Activated CD8-positive, alpha-beta memory T cell treated with anti-CD3 and anti-CD28 coated beads for 48 hours (primary cell): ENCODE results near the gene NADK.
"Not testable (repeated sequence)": the region's sequence is repeated elsewhere in the genome, so short reads cannot be mapped to it uniquely, and the experiment has no call there.

Source experiments
- DNase-seq, 3 experiments: peaks; one replicate each; pipeline ENCODE4 v3.0.0-alpha.2; 2020; ENCODE audit warnings: low read depth in 2 of 3, low spot score in 2 of 3

Gene NADK

GRCh38 chr1:1748686-1749321 is 29.5 kb downstream of the NADK start:
- DNase-seq = no peak

- DNase-seq = not testable (repeated sequence)
Observed at GRCh38 chr1:1746566-1746909, 31.7 kb downstream of the NADK start.

DNA sequence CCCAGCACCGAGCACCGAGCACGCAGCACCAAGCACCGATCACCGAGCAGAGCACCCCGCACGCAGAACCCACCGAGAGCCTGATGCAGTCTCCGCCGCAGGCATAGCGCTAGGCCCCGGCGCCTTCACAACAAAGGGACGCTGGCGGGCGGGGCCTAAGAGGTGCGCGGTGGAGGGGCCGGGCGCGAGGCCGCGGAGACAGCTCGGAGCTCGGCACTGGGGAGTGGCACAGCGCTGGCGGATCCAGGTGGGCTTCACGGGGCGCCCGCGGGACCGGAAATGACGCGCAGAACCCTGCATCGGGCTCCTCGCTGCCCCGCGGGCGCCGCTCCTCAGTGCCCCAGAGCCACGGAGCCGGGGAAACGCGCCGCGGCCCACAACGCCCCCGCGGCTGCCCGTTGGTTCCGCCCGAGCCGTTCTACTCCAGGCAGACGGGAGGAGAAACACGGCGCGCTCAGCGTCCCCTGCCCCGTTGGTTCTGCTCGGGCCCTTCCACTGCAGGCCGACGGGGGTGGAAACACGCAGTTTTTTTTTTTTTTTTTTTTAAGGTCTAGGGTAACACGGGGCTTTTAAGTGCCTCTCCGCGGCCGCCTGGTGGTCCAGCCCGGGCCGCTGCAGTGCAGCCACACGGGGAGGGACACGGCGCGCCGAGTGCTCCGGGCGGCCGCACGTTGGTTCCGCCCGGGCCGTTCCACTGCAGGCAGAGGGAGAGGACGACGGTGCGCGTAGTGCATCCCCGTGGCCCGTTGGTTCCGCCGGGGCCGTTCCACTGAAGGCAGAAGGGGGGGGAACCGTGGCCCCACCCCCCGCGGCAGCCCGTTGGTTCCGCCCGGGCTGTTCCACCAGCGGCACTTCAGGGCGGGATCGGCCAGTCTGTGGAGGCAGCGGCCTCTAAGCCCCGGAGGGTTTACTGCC is 32.4 kb downstream of the NADK start:
- DNase-seq = peak; percentile 32 to 91 (median 64)

DNA sequence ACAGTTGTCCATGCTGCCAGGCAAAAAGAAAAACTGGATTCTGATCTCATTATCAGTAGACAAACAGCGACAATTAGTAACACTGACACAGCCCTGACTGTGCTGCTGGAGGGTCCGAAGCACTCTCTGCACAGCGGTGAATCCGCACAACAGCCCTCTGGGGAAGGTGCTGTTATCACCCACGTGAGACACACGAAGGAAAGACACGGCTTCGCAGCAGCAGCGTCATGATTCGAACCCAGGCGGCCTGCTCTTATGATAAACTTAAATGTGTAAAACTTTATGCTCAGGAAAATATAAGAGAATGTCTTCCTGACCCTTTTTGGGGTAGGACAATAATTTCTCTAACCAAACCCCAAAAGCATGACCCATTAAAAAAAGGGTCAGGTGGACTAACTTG is 35.7 kb downstream of the NADK start:
- not testable (repeated sequence) for DNase-seq

GRCh38 chr1:1741013-1741412 is 37.3 kb downstream of the NADK start:
- not testable (repeated sequence) for DNase-seq

DNA sequence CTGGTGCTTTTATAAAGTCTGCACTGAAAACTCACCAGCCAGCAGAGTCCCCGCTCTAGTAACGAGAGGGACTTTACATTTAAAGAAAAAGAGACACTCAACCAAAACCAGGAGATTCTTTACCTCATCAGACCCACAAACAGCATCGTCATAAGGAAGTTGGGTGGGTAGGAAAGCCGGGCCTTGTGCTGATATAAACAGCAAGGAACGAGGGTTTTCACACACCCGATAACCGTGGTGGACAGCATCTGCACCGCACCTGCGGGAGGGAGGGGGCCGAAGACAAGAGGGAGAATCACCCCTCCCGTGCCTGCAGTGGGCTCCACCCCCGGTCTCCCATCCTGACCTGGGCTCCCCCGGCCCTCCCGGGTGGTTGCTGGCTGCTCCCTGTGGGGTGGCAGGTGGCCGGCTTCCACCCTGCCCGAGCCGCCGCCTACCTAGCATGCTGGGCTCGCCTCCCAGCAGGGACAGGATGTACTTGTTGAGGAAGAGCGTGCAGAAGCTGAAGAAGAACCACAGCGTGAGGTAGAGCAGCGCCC is 39.4 kb downstream of the NADK start:
- DNase-seq = not testable (repeated sequence)

GRCh38 chr1:1737675-1738590 is 40.3 kb downstream of the NADK start:
- DNase-seq = not testable (repeated sequence)

GRCh38 chr1:1732381-1732780 is 45.9 kb downstream of the NADK start:
- no peak for DNase-seq

DNA sequence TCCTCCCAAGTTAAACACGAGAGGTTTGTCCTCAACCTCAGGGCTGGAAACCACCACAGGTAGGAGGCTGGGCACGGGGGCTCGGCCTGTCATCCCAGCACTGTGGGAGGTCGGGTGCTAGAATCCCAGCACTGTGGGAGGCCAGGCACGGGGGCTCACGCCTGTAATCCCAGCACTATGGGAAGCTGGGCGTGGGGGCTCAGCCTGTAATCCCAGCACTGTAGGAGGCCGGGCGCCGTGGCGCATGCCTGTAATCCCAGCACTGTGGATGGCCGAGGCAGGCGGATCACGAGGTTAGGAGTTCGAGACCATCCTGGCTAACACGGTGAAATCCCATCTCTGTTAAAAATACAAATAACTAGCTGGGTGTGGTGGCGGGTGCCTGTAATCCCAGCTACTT is 47.4 kb downstream of the NADK start:
- DNase-seq = no peak

- not testable (repeated sequence) for DNase-seq
Observed at GRCh38 chr1:1730230-1730629, 48.0 kb downstream of the NADK start.

DNA sequence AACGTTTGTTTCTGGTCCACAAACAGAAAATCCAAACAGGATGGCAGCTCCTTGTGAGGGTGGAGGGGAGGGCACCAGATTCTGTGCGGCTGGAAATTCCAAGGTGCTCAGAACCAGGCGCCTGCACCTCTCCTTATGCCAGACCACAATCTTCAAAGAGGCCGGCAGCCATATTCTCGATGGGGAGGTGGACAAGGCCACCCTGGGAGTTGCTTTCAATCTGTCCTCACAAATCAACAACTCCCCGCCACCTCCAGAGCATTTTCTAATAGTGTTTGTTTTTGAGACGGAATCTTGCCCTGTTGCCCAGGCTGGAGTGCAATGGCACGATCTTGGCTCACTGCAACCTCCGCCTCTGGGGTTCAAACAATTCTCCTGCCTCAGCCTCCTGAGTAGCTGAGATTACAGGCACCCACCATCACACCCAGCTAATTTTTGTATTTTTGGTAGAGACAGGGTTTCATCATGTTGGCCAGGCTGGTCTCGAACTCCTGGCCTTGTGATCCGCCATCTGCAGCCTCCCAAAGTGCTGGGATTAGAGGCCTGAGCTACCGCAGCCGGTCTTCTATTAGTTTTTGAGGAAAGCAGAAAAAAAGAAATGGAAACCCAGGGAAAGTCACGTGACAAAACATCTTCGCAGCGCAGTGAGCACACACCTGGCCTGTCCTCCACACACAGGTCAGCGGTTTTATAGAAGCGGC is 49.0 kb downstream of the NADK start:
- DNase-seq = not testable (repeated sequence)

- DNase-seq = not testable (repeated sequence)
Observed at GRCh38 chr1:1728308-1729005, 49.8 kb downstream of the NADK start.

DNA sequence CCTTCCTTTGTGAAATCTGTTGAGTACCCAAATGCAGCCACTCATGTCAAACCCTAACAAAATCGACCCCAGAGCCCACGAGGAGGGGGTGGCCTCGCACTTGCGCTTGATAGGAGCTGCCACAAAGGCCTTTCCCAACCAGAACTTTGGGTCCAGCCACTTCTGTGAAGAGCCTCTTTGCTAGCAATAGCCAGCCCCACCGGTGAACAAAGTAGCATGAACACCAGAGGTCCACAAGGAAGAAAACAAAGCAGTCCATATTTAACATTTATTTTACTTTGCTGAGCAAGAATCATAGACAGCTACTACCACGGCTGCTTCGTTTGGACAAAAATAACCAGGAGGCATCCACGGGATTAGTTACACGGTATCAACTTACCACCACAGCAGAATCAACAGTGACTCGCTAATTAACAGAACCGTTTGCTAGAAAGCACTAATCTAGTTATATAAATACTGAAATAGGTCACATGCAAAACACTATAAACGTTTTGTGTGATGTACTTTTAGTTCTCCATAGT is 51.1 kb downstream of the NADK start:
- DNase-seq = not testable (repeated sequence)

DNA sequence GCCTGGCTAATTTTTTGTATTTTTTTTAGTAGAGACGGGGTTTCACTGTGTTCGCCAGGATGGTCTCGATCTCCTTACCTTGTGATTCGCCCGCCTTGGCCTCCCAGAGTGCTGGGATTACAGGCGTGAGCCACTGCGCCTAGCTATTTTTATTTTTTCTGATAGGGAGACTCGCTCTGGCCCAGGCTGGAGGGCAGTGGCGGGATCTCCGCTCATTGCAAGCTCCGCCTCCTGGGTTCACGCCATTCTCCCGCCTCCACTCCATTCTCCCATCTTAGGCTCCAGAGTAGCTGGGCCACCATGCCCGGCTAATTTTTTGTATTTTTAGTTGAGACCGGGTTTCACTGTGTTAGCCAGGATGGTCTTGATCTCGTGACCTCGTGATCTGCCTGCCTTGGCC is 52.2 kb downstream of the NADK start:
- DNase-seq = not testable (repeated sequence)

DNA sequence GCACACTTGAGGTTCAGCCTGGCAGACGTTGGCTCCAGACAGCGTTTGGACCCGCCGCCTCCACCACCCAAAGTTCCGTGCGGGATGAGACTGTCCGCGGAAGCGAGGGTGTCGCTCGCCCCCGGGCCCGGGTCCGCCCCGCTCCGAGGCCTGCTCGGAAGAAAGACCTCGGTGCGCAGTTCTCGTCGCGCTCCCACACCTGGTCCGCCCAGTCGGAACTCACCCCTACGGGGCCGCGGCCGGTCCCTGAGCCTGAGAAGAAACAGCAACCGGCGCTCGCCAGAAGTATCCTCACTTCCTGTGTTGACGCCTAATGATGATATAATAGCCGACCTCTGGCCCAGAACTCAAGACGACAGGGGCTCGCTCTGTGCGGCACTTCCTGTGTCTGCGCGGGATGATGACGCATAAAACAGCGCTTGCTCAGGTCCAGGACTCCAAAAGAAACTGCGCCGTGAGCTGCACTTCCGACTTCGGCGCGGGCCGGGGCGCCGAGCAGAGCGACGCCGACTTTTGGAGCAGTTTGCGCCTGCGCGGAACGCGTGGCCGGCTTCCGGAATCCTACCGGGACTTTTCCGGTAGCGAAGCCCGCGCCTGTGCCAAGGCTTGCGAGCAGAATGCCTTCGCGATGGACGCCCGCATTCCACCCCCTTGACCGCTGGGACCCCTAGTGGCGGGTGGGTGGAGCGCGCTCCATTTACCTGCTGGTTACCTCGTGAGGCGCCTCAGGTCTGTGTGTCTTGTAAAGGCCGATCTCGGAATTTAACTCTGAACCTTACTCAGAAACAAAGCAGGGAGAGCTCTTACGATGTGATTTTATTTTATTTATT is 54.0 kb downstream of the NADK start, which contains the start of gene CDK11A:
TSS of gene CDK11A (minus strand) at position 323 of the 830 bp plus-strand sequence. CDS start 1,539 bp downstream, outside the sequence.
- DNase-seq = peak; percentile 85 to 97 (median 93)

DNA sequence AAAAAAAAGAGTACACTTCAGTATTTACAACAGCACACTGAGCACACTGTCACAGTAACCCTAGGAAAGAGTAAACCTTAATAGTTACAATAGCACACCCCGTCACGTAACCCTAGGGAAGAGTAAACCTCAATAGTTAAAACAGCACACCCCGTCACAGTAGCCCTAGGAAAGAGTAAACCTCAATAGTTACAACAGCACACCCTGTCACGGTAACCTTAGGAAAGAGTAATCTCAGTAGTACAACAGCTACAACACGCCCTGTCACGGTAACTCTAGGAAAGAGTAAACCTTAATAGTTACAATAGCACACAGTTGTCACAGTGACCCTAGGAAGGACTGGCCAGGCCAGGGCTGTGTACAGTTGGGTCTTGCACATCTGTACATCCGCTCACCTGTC is 57.1 kb downstream of the NADK start:
- no peak for DNase-seq

DNA sequence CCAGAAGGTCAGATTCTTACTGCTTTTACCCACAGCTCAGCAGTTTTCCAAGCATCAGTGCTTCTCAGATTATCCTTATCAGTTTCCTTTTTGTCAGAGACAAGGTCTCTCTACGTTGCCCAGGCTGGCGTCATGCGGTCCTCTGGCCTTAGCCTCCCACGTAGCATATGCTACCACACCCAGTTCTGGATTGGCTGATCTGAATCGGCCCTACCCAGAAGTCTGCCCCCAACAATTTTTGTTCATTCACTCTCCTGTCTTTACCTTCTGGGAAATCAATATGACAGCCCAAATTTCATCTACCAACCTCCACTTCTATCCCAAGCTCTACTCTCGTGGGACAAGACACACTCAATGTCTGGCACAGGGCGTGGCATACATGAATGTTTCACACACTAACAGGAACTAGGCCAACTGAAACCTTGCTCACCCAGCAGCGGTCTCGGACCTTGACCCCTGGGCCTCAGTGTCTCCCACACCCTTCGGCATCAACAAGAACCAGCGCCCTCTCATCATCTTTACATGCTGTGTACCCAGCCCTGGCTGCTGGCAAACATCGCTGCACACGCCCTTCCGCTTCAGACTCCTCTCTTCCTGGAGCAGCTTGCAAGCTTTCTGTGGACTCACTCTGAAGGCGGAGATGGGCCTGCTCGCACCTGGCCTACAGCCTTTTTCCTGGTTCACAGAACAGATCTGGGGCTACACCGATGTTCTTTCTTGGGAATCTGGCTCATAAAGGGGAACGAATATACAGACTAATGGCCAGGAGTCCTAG is 63.0 kb downstream of the NADK start:
- DNase-seq = not testable (repeated sequence)

- DNase-seq = not testable (repeated sequence)
Observed at GRCh38 chr1:1707897-1708296, 70.4 kb downstream of the NADK start.
